ENCODE measurements around the gene LRRC28. TPM values are rescaled to one million over a fixed set of nuclear protein-coding genes. Genes with fewer than 3 reads are reported as not detected.
A peak's percentile ranks its signal among the peaks of the same experiment; 100 is the strongest.

The LRRC28 gene
- total RNA-seq, 3 donors from 2014 or later (not counting 1 experiment from before 2014, with no cell fraction given) = 18.2 to 20.9 (median 18.7) TPM

DNA sequence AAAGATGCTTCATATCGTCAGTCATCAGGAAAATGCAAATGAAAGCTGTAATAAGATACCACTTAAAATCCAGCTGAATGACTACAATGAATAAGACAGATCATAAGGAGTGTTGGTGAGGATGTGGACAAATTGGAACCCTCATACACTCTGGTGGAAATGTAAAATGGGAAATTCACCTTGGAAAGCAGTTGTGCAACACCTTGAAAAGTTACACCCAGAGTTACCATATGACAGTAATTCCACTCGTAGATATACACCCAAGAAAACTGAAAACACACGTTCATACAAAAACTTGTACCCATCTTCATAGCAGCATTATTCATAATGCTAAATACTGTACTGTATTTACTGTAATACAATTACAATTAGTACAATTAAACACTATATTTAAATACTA, 4.2 kb upstream of the LRRC28 start:
- no peak overlapping the region for H3K4me3 ChIP-seq (ENCODE audit: low read length)
- H3K4me1 ChIP-seq (ENCODE audit: control insufficient read depth, insufficient read depth, low read length) = peaks cover 10% of the 10 kb centered on the region
- H3K9me3 ChIP-seq (ENCODE audit: control insufficient read depth, insufficient read depth, low read length) = no peaks in the 10 kb centered on the region
- H3K36me3 ChIP-seq (ENCODE audit: control insufficient read depth, insufficient read depth, low read length) = no peaks in the 10 kb centered on the region
- H3K27ac Mint-ChIP-seq = no peak overlapping the region
- H3K27ac ChIP-seq (ENCODE audit: low read length) = no peak overlapping the region
- no peaks in the 10 kb centered on the region for H3K9me3 Mint-ChIP-seq
- intact Hi-C loops (cut with micrococcal nuclease) = no loop called here
- no peak for ATAC-seq
- no peaks in the 10 kb centered on the region for H3K36me3 Mint-ChIP-seq
- WGBS (ENCODE audit: insufficient coverage) = 60% methylated on average over 1 of the region's 3 CpGs
- TF ChIP-seq, protein P1, sequence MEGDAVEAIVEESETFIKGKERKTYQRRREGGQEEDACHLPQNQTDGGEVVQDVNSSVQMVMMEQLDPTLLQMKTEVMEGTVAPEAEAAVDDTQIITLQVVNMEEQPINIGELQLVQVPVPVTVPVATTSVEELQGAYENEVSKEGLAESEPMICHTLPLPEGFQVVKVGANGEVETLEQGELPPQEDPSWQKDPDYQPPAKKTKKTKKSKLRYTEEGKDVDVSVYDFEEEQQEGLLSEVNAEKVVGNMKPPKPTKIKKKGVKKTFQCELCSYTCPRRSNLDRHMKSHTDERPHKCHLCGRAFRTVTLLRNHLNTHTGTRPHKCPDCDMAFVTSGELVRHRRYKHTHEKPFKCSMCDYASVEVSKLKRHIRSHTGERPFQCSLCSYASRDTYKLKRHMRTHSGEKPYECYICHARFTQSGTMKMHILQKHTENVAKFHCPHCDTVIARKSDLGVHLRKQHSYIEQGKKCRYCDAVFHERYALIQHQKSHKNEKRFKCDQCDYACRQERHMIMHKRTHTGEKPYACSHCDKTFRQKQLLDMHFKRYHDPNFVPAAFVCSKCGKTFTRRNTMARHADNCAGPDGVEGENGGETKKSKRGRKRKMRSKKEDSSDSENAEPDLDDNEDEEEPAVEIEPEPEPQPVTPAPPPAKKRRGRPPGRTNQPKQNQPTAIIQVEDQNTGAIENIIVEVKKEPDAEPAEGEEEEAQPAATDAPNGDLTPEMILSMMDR (IDR thresholded peaks at IDR 0.05) = no peak
- no peak overlapping the region for H3K4me3 Mint-ChIP-seq
- DNase-seq = no peak
- H3K27me3 Mint-ChIP-seq (ENCODE audit: low read depth in 2 of 2) = peaks cover 12 to 24% of the 10 kb centered on the region in 2 donors
- peaks cover 2% of the 10 kb centered on the region for H3K27me3 ChIP-seq (ENCODE audit: control insufficient read depth, insufficient read depth, low read length)
- H3K4me1 Mint-ChIP-seq = peaks cover 10 to 13% of the 10 kb centered on the region in 2 donors

DNA sequence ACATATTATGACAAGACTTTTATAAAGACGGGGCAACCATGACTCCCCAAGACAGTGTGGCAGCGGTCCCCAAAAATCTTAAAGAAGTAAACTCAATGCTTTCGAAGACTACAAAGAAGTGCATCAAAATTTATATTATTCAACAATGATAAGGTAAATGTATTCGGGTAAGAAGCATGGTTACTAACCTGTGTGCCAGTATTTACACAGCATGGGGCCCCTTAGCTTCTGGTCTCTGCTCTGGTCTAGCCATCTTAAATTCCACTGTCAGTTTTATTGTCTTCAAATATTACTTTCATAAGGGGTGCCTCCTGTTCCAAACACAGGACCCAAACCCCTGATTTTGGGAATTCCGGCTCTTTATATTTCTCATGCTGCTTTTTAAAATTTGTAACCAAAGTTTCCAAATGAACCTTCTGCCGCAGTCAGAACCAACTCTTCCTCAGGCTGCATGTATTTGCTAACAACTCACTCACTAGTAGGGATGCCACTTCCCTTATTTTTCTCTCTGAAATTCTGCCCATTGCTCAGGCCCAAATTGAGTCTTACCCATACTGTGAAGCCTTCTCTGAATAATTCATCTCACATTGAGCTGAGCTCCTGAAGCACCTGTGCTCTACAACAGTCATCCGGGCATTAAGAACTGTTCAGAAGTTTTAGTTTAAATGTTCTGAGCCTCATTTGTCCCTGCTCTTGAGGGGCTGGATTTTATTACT, 3.1 kb upstream of the LRRC28 start:
- H3K27ac Mint-ChIP-seq = no peak overlapping the region
- H3K4me1 Mint-ChIP-seq = peaks cover 19 to 22% of the 10 kb centered on the region in 2 donors
- Histone ChIP-seq H3K36me3 (ENCODE audit: control insufficient read depth, insufficient read depth, low read length) (no peaks in the 10 kb centered on the region), H3K4me1 (ENCODE audit: control insufficient read depth, insufficient read depth, low read length) (peaks cover 14% of the 10 kb centered on the region), H3K4me3 (ENCODE audit: low read length) (no peak overlapping the region), H3K27me3 (ENCODE audit: control insufficient read depth, insufficient read depth, low read length) (no peaks in the 10 kb centered on the region), H3K27ac (ENCODE audit: low read length) (no peak overlapping the region), H3K9me3 (ENCODE audit: control insufficient read depth, insufficient read depth, low read length) (no peaks in the 10 kb centered on the region)
- H3K36me3 Mint-ChIP-seq = no peaks in the 10 kb centered on the region
- WGBS (ENCODE audit: insufficient coverage) = 89% methylated on average over 5 of the region's 7 CpGs
- no peak overlapping the region for H3K4me3 Mint-ChIP-seq
- H3K27me3 Mint-ChIP-seq (ENCODE audit: low read depth in 2 of 2) = peaks cover 3 to 13% of the 10 kb centered on the region in 2 donors
- no peaks in the 10 kb centered on the region for H3K9me3 Mint-ChIP-seq
- DNase-seq (no peak), ATAC-seq (no peak)
- TF ChIP-seq, protein P1 (IDR thresholded peaks at IDR 0.05) = no peak
- intact Hi-C loops (cut with micrococcal nuclease) = no loop called here

DNA sequence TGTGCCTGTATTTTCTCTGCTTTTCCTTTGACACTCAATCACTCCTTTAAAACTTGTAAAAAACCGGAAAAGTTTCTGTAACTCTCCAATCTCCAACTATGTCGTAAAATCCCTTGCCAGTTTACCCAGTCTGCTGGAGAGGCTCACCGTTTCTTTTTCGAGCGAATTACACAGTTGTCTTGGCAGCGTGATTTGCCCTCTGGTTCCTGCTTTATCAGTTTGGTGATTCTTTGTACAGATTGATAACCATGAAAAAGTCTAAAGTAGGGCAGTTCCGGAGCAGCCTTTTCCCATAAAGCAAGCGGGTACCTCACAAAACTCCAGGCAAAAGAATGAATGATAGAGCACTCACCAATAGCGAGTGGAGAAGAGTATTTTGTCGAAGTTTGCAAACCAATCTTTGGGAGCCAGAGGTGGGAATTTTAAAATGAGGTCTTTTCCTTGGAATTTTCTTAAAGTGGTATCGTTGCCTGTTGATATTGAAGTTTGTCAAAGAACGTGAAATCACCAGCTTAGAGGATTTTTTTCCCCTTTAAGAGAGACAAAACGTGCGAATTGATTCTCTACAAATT, 1.9 kb upstream of the LRRC28 start, which contains the start of gene TTC23:
Gene TTC23, minus strand, starts transcription at position 312 of the 572 bp plus-strand sequence. CDS start 20,869 bp downstream, outside the sequence.
- H3K4me3 Mint-ChIP-seq = peak within 1 kb of the TSS; percentile 95
- DNase-seq (peak in 1 of 2 donors; percentile 22), ATAC-seq (no peak)
- intact Hi-C loops (cut with micrococcal nuclease) = no loop called here
- H3K9me3 Mint-ChIP-seq = no peaks in the 10 kb centered on the region
- 17% methylated on average over 11 of the region's 14 CpGs for WGBS (ENCODE audit: insufficient coverage)
- H3K36me3 Mint-ChIP-seq = no peaks in the 10 kb centered on the region
- Histone ChIP-seq H3K4me1 (ENCODE audit: control insufficient read depth, insufficient read depth, low read length) (peaks cover 14% of the 10 kb centered on the region), H3K4me3 (ENCODE audit: low read length) (no peak within 1 kb of the TSS), H3K27ac (ENCODE audit: low read length) (no peak within 1 kb of the TSS), H3K9me3 (ENCODE audit: control insufficient read depth, insufficient read depth, low read length) (no peaks in the 10 kb centered on the region), H3K36me3 (ENCODE audit: control insufficient read depth, insufficient read depth, low read length) (no peaks in the 10 kb centered on the region), H3K27me3 (ENCODE audit: control insufficient read depth, insufficient read depth, low read length) (no peaks in the 10 kb centered on the region)
- H3K27ac Mint-ChIP-seq = peak within 1 kb of the TSS; percentile 86 to 90
- peaks cover 22 to 26% of the 10 kb centered on the region in 2 donors for H3K4me1 Mint-ChIP-seq
- TF ChIP-seq, protein P1 (IDR thresholded peaks at IDR 0.05) = no peak
- H3K27me3 Mint-ChIP-seq (ENCODE audit: low read depth in 2 of 2) = peaks cover under 1 to 2% of the 10 kb centered on the region in 2 donors
